GM12865 (cell line): ENCODE data around the gene BRD3OS.

Experiments
- DNase-seq: peaks from one replicate; pipeline ENCODE4 v3.0.0; 2010; ENCODE audit warnings: low read depth
- H3K4me3 ChIP-seq: 2 replicates; pipeline ENCODE4 v1.5.1; 2011; ENCODE audit warnings: mild to moderate bottlenecking, low read depth, low read length, control low read depth
- TF ChIP-seq, protein P1 (sequence below): IDR thresholded peaks from 2 replicates; pipeline ENCODE4 v1.5.1; 2011; ENCODE audit warnings: low read length, control low read depth, low read depth, inconsistent platforms; ENCODE audit not compliant: insufficient read depth; ENCODE audit errors: missing control alignments

The BRD3OS gene

DNA sequence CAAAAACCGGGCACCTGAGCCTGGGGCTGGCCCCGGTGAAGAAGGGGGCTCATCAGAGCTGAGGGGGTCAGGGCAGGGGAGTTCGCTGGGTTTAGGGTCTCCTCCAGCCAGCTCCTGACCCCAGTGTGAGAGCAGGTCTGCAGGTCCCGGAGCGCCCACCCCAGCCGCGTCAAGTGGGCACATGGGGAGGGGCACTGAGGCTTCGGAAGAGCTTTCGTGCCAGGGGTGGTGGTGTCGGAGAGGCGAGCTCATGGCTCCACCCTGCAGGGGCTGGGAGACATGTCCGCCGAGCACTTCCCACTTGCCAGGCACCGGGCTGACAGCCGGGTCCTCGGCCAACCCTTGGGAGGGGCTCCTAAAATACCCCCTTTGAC is 46.4 kb upstream of the BRD3OS start:
- DNase-seq = no peak
- TF ChIP-seq, protein P1, sequence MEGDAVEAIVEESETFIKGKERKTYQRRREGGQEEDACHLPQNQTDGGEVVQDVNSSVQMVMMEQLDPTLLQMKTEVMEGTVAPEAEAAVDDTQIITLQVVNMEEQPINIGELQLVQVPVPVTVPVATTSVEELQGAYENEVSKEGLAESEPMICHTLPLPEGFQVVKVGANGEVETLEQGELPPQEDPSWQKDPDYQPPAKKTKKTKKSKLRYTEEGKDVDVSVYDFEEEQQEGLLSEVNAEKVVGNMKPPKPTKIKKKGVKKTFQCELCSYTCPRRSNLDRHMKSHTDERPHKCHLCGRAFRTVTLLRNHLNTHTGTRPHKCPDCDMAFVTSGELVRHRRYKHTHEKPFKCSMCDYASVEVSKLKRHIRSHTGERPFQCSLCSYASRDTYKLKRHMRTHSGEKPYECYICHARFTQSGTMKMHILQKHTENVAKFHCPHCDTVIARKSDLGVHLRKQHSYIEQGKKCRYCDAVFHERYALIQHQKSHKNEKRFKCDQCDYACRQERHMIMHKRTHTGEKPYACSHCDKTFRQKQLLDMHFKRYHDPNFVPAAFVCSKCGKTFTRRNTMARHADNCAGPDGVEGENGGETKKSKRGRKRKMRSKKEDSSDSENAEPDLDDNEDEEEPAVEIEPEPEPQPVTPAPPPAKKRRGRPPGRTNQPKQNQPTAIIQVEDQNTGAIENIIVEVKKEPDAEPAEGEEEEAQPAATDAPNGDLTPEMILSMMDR = no peak
- H3K4me3 ChIP-seq = no peak overlapping the region

DNA sequence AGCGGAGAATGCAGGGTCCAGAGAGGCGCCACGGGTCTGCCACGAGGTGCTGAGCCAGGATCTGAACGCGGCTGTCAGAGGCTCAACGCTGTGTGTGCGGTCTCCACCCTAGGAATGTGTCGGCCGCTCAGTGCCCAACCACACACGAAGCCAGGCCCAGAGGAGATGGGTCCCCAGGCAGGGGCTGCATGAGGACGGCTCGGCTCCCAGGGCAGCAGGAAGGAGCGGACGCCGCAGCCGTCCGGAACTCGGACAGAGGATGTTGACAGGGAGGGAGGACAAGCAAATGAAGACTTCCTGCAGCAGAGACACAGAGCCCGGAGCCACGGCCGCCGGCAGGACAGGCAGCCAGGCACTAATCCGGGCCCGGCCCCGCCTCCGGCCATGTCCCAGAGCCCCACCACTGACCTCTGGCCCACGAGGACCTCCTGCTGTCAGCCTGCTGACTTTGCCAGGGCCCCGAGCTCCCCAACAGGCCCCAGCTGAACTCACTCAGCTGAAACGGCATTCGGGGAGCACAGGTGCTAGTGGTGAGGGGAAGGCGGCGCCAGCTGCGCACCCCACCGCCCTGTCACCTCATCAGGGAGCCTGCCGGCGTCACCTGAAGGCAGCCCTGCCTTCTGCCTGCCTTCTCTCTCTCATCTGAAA is 45.9 kb upstream of the BRD3OS start:
- TF ChIP-seq, protein P1 = no peak
- peak; percentile 67 for DNase-seq
- H3K4me3 ChIP-seq = no peak overlapping the region

DNA sequence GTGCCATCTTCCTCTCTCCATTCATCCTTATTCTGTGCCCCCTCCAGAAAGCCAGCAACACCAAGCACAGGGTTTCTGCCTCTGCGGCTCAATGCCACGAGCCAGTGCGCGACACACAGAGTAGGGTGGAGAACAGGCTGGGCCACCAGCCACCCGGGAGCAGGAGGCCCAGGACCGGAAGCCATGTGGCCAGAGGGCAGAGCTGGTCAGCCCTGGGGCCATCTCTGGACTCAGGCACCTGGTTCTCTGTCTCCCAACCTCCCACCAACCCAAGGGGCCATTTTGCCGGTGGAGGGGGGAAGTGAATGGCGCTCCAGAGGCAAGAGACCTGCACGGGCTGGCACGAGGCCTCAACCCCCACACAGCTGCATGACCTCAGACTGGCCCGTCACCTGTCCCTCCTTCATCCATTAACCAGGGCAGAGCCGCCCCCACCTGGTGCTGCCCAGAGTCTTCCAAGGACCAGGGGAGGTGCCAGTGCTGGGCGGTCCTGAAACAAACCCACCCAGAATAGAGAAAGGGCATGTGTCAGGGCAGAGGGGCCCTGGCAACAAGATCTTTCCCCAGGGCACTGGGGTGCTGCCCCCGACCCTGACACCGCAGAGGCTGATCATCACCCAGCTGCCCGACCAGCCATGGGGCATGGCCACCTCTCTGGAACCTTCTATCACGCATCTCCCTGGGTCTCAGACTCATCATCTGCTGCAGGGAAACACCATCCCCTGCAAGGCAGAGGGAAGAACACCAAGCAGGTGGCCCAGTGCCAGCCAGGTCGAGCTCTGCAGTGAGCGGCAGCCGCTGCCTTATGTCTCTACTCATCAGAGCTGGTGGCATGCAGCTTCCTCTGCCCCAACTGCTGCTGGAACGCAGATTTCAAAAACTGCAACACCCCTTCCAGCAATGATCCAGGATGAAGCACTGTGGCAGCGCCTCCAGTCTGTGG is 45.1 kb upstream of the BRD3OS start:
- no peak overlapping the region for H3K4me3 ChIP-seq
- DNase-seq = no peak
- TF ChIP-seq, protein P1 = no peak

DNA sequence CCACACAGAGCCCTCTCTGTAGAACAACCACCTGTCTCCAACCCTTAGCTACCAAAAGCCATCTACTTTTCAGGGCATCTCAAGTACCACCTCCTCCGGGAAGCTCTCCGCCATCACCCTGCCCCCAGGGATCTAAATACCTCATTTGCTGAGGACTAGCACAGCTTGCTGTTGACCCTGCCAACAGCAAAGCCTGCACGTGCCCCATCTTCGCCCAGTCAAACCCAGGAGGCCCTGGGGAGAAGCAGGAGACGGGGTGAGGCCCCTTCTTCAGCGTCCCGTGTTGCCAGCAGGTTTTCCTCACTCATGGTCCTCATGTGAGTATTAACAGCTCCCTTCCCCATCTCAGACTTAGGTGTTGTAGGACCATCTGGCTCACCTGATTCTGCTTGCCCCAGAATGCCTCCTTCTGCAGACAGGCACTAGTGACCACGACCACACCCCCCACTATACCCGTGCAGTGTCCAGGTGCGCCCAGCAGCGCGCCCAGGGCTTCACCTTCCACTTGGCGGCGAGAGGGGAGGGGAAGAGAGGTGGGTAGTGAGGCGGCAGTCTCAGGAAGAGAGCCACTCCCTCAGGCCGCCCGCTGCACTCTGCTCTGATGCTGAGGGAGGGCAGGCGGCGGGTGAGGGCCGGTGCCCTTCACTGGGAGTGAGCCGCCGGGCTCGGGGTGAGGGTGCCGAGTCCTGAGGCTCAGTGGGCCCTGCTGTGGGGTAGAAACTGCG is 44.3 kb upstream of the BRD3OS start:
- no peak for DNase-seq
- no peak overlapping the region for H3K4me3 ChIP-seq
- TF ChIP-seq, protein P1 = no peak

DNA sequence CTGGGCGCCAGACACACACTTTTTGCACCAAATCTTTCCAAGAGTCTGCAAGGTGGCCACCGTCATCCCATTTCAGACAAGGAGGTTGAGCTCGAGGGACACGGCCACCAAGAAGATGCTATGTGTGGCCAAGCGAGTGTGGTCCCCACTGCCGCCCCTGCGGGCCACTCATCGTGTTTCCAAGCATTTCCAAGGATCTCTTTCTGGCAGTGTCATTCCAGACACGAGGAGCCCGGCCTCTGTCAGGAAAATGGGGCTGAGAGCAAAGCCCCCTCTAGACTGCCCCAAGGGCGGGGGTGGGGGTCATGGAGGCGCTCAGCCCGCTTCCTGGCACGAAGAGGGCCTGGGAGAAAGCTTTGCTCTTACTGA is 43.7 kb upstream of the BRD3OS start:
- DNase-seq = no peak

DNA sequence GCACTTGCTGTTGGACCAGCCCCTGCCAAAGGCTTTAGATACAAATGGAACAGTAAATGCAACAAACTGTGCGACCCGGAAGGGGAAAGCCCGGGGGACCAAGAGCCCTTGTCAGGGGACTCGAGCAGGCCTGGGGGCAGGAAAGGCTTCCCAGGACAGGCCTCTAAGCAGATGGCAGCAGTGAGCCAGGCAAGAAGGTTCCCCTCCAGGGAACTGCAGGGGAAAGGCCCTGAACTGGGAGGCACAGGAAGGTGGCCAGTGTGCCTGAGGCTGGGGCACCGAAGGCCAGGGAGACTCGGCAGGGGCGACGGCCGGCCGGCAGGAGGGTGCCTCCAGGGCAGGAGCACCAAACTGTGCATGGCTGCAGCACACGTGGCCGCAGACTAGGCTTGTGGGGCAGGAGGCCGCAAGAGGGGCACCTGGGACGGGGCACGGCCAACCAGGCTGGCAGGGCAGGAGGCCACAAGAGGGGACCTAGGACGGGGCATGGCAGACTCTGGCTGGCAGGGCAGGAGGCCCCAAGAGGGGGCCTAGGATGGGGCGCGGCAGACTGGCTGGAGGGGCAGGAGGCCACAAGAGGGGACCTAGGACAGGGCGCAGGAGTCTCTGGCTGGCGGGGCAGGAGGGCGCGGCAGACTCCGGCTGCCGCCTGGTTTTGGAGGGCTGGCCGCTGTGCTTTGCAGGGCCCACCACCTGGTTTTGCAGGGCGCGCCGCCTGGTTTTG is 43.2 kb upstream of the BRD3OS start:
- H3K4me3 ChIP-seq = no peak overlapping the region
- TF ChIP-seq, protein P1 = no peak
- DNase-seq = no peak

More for the DNA sequence above, 43.7 kb upstream of the BRD3OS start:
- H3K4me3 ChIP-seq = no peak overlapping the region
- TF ChIP-seq, protein P1 = no peak
